Endothelial cell (in vitro differentiated cells): ENCODE data around the gene FAM107B. TPM values are rescaled to one million over a fixed set of nuclear protein-coding genes. Genes with fewer than 3 reads are reported as not detected.

Source experiments
- DNase-seq: peaks from one replicate; pipeline ENCODE4 v3.0.0; 2021; ENCODE audit warnings: low spot score
- H3K27ac Mint-ChIP-seq: one replicate; pipeline ENCODE4 v1.8.0; 2021; ENCODE audit warnings: mixed read lengths, inconsistent platforms; ENCODE audit not compliant: unreplicated experiment
- H3K27me3 Mint-ChIP-seq: one replicate; pipeline ENCODE4 v1.8.0; 2021; ENCODE audit warnings: mild to moderate bottlenecking, moderate library complexity, mixed read lengths, inconsistent platforms; ENCODE audit not compliant: unreplicated experiment
- H3K36me3 Mint-ChIP-seq: one replicate; pipeline ENCODE4 v1.8.0; 2021; ENCODE audit warnings: mild to moderate bottlenecking, low read depth, mixed read lengths, inconsistent platforms; ENCODE audit not compliant: unreplicated experiment
- H3K4me1 Mint-ChIP-seq: one replicate; pipeline ENCODE4 v1.8.0; 2021; ENCODE audit warnings: mild to moderate bottlenecking, mixed read lengths, inconsistent platforms; ENCODE audit not compliant: unreplicated experiment
- H3K4me3 Mint-ChIP-seq: one replicate; pipeline ENCODE4 v1.8.0; 2021; ENCODE audit warnings: mild to moderate bottlenecking, mixed read lengths, inconsistent platforms; ENCODE audit not compliant: unreplicated experiment
- H3K9me3 Mint-ChIP-seq: one replicate; pipeline ENCODE4 v1.8.0; 2021; ENCODE audit warnings: mixed read lengths, inconsistent platforms; ENCODE audit not compliant: unreplicated experiment
- total RNA-seq: library from RNA; stranded (reverse); fragmentation: NEBNext Ultra II Directional; extraction: Animal tissue kit (Norgen Biotek cat#: 25700); gene quantifications from one replicate; pipeline ENCODE4 v1.2.1, GENCODE V29; 2021; ENCODE audit not compliant: unreplicated experiment
- TF ChIP-seq, protein P1 (sequence below): fragments of 200-600 bp; sonication (generic); IDR thresholded peaks from one replicate; pipeline ENCODE4 v1.5.0; 2021; ENCODE audit warnings: antibody characterized with exemption; ENCODE audit not compliant: unreplicated experiment

Gene FAM107B
- total RNA-seq, 1 donor from 2014 or later, result 462 TPM

DNA sequence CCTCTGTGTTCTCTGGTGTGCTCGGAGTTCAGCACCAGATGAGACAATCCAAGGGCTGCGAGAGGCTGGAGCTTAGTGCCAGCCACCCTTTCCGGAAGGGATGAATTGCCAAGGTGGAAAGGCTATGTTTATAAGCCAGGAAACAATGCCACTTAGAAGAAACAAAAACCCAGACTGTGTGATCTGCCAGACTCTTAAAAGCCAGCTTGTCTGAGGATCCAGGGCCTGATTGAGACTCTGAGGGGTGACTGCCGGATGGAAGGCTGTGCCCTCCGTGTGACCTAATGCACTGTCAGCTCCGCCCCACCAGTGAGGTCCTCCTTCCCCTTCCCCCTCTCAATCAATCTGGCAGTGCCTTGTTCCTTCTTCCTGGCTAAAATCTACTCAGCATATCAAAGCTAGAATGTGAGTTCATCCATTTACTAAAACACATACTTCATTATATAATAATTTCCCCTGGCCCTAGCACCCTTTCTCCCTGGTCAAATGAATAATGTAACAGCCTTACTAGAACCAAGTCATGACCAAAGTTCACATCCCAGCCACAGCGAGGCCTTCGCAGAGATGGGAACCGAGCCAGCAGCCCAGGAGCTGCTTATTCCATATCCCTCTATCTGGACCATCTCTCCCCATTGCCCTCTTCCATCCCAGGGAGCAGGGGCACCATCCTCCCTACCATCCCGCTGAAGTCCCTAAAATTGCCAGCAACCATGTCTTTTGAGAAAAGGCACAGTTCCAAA, 25.5 kb downstream of the FAM107B start:
- TF ChIP-seq, protein P1, sequence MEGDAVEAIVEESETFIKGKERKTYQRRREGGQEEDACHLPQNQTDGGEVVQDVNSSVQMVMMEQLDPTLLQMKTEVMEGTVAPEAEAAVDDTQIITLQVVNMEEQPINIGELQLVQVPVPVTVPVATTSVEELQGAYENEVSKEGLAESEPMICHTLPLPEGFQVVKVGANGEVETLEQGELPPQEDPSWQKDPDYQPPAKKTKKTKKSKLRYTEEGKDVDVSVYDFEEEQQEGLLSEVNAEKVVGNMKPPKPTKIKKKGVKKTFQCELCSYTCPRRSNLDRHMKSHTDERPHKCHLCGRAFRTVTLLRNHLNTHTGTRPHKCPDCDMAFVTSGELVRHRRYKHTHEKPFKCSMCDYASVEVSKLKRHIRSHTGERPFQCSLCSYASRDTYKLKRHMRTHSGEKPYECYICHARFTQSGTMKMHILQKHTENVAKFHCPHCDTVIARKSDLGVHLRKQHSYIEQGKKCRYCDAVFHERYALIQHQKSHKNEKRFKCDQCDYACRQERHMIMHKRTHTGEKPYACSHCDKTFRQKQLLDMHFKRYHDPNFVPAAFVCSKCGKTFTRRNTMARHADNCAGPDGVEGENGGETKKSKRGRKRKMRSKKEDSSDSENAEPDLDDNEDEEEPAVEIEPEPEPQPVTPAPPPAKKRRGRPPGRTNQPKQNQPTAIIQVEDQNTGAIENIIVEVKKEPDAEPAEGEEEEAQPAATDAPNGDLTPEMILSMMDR, result no peak
- no peak overlapping the region for H3K4me3 Mint-ChIP-seq
- no peaks in the 10 kb centered on the region for H3K9me3 Mint-ChIP-seq
- peaks cover 12% of the 10 kb centered on the region for H3K4me1 Mint-ChIP-seq
- DNase-seq, result no peak
- no peaks in the 10 kb centered on the region for H3K36me3 Mint-ChIP-seq
- no peak overlapping the region for H3K27ac Mint-ChIP-seq
- H3K27me3 Mint-ChIP-seq, result peaks cover 3% of the 10 kb centered on the region

DNA sequence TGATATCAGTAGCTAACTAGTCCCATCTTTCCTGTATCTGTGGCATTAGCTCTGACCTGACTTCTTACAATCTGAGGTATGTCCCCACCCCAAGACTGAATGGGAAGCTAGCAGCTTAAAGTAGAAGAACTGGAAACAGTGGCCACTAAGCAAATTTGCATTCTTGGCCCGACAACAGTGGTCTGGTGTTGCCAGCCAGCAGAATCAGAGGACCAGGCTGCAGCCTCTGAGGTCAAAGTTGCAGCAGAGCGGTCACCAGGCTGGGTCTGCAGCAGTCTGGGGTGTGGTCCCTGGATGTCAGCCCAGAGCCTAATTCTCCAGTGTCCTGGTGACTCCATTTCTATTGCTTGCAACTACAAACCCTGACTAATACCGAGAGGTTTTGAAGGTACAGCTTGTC, 26.3 kb downstream of the FAM107B start:
- DNase-seq, result no peak
- Mint-ChIP-seq H3K27ac (no peak overlapping the region), H3K4me3 (no peak overlapping the region), H3K36me3 (no peaks in the 10 kb centered on the region), H3K4me1 (peaks cover 12% of the 10 kb centered on the region), H3K9me3 (no peaks in the 10 kb centered on the region), H3K27me3 (peaks cover 3% of the 10 kb centered on the region)
- TF ChIP-seq, protein P1, result no peak

DNA sequence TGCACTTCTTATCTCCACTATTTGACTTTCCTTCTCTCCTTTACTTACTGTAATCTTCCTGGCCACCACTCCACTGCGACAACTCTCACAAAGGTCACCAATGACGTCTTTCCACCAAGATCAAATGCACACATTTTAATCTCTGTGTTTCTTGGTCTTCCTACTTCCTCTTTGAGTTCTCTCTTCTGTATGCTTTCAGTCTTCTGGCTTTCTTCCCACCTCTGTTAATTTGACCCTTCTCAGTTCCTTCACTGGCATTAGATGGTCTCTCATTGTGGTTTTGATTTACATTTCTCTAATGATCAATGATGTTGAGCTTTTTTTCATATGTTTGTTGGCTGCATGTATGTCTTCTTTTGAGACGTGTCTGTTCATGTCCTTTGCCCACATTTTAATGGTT, 31.9 kb downstream of the FAM107B start:
- no peak overlapping the region for H3K4me3 Mint-ChIP-seq
- no peaks in the 10 kb centered on the region for H3K9me3 Mint-ChIP-seq
- TF ChIP-seq, protein P1, result no peak
- peak overlapping the region; percentile 4 for H3K27ac Mint-ChIP-seq
- peaks cover 3% of the 10 kb centered on the region for H3K27me3 Mint-ChIP-seq
- H3K36me3 Mint-ChIP-seq, result peaks cover 6% of the 10 kb centered on the region
- no peak for DNase-seq
- peaks cover 8% of the 10 kb centered on the region for H3K4me1 Mint-ChIP-seq

DNA sequence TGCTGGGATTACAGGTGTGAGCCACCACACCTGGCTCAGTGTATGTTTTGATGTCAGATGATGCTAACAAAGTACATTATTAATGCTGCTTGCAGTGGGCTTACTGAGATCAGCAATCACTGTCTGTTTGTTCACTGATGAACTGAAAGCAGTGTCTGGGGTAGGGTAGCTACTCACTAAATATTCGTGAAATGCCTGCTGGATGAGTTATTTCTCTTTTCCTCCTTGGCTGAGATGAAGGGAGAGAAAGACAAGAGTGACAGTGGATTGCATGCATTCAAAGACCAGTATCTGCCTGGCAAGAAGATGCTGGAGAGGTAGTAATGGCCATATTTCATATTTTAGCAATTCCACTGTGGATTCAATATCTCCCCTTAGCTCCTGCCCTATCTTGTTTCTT, 32.3 kb downstream of the FAM107B start:
- Mint-ChIP-seq H3K4me1 (peaks cover 10% of the 10 kb centered on the region), H3K27ac (no peak overlapping the region), H3K27me3 (peaks cover 3% of the 10 kb centered on the region), H3K4me3 (no peak overlapping the region), H3K9me3 (no peaks in the 10 kb centered on the region), H3K36me3 (peaks cover 6% of the 10 kb centered on the region)
- DNase-seq, result no peak
- TF ChIP-seq, protein P1, result no peak

DNA sequence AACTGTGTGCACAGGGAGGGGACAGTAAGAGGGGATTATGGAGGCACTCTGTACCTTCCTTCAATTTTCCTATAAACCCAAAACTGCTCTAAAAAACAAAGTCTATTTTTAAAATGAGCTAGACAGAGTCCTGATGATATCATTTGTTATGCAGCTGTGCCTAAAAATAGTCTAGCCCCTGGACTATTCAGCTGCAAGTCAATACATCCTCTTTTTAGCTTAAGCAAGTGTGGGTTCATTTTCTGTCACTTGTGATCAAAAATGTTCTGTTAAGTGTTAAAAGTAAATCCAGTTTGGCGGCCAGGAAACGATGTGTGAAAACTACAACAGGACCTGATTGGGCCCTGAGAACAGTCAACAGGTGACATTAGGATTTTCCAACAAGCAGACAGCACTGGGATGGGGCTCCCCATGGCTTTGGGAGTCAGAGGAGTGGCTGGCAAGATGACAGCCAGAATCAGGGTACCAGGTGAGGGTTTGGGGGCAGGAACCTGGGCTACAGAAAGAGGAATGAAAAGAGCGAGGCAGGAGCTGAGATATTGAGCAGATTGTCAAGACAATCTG, 33.9 kb downstream of the FAM107B start:
- Mint-ChIP-seq H3K4me1 (peaks cover 22% of the 10 kb centered on the region), H3K4me3 (no peak overlapping the region), H3K27ac (no peak overlapping the region), H3K9me3 (no peaks in the 10 kb centered on the region), H3K36me3 (peaks cover 6% of the 10 kb centered on the region), H3K27me3 (peaks cover 1% of the 10 kb centered on the region)
- no peak for DNase-seq
- TF ChIP-seq, protein P1, result no peak
